NCI-H2107 treated with DMSO at 0.1 percent for 48 hours (cell line): ENCODE measurements around the gene SGCG.

Experiments used
- DNase-seq: peaks from one replicate; lab custom pipeline; 2025; ENCODE audit not compliant: unreplicated experiment; lab: John Stamatoyannopoulos, UW

The SGCG gene

DNA sequence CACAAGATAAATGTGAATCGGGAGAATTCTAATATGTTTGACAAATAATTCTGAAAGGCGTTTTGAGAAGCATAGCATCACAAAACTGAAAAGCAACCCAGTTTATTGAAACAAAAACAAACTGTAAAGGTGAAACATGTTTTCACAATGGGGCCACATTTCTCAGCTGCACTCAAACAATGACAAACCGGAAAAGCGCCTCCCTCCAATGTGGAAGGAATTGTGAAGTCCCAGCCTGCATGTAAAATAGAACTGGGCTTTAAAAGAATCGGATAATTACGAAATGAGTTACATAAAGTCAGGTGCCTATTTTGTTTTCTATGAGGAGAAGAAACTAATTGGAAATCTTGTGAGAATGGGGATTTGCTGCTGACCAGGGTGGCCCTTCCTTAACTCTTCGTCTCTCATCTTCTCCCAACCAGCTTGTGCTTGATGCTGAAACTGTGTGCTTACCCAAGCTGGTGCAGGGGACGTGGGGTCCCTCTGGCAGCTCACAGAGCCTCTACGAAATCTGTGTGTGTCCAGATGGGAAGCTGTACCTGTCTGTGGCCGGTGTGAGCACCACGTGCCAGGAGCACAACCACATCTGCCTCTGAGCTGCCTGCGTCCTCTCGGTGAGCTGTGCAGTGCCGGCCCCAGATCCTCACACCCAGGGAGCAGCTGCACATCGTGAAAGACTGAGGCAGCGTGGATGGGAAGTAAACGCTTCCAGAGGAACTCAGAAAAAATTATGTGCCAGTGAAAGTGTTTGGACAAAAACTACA lies 143.3 kb downstream of the SGCG start:
- no peak for DNase-seq

DNA sequence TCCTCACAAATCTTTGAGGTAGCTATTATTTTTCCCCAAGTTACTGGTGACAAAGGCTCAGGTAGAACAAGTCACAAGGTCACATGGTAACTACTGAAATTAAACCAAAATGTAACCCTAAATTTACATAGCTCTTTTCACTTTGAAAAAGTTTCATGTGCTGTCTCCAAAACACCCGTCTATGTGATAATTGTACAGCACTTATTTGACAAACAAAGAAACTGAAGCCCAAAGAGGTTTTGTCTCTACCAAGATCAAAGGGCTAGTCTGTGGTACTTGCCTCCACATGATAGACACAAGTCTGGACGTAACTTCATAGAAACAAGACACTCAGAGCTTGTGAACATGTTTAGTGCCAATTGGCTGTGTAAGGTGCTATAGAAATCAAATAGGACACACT lies 144.4 kb downstream of the SGCG start:
- no peak for DNase-seq

DNA sequence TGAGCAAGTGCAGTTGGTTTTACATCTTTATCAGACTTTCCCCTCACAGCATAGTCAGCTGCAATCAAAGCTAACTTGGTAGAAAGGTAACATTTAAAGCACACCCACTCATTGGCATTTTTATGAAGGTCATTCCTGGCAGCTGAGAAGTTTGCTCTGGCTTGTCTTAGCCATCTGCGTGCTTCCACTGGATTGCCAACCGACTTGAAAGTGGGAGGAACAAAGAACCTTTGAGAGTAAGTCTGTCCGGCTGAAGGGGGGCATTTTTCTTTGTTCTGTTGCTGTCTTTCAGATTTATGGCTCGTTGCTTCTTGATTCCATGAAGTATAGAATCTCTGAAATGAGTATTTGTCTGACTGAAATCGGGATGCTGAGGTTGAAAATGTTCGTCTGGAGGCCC lies 149.6 kb downstream of the SGCG start:
- no peak for DNase-seq

DNA sequence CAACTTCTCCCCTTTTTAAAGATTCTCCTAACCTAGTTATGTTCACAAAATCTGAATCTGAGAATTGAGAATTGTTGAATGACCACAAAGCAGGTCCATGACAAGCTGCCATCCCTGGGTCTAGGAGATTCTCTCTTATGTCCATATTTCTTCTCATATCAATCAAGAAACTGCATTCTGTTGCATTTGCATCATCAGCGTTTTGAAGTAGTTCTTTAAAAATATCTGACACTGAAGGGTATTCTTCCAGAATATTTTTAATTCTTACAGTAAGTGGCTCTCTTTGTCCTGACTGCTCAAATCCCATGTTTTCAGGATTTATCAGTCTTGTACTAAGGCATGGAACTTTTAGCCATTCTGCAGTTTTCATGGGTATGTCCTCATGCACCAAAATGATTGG lies 158.4 kb downstream of the SGCG start:
- DNase-seq, result no peak

DNA sequence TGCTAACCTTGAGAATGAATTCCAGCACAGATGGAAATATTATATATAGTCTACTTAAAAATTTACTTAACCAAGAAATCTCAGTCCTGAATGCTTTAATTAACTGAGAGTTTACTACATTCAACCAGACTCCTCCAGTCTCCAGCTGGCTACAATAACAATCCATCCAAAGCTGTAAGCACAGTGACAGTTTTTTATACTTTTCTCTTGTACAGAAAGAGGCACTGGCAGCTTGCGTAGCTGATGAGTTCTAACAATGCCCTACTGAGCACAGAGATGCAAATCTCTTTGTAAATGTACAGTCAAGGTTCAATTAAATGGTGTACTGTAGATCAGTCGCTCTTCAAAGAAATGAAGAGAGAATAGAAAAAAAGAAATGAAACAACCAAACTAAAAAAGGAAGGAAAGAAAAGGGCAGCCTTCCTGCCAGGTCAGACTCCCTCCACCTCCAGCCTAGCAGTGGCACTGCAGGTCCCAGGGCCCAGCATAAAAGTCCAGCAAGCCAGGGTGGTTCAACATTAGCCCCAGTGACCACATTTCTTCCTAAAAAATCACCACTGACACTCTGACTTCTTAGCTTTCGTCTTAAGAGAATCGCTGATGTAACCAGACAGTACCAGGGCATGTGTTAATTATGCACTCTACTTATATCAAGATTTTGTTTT lies 164.3 kb downstream of the SGCG start:
- no peak for DNase-seq

DNA sequence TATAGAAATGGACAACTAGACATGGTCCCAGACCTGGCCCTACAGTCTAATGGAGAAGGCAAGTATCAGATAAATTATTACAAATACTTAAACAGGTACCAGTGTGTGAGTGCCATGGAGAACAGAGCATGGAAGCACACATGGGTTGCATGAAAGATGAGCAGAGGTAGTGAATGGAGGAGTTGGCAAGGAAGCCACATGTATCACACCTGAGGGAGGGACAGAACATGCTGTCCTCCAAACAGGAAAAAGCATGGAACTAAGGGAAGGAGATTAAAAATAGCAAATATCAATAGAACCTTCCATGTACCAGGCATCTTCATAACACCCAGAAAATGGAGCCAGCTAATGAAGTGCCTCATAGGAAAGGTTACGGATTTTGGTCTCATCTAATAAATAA lies 166.8 kb downstream of the SGCG start:
- no peak for DNase-seq

DNA sequence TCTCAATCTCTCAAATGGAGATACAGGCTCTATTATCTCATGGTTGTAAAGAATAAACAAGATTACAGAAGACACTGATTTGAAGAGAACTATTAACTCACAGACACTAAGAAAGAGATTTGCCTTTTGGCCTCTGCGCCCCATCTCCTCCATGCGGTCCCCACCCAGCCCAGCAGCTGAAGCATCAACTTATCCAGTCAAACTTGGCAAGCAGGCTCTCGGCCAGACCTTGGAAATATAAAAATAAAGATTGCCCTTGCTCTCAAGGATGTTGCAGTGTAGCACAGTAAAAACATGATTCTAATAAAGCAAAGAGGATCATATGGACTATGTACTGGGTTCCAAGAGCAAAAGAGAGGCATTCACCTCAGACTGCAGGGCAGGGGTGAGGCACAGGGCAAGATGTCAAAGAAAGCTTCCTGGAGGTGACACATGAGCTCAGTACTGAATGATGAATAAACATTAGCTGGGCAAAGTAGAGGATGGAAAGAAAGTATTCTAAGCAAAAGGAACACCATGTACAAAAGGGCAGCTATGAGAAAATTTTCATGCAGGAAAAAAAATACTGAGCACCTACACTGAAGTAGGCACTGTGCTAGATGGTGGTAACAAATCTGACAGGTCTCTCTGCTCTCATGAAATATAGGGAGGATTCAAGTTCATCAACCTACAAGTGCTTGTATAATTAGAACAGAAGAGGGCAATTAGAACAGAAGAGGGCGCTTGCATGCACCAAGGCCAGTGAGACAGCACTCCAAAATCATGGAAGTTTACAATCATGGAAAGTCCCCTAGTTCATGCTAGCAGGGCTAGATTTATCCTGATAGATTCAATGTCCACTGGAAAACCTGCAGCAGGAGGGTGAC lies 167.7 kb downstream of the SGCG start:
- no peak for DNase-seq

DNA sequence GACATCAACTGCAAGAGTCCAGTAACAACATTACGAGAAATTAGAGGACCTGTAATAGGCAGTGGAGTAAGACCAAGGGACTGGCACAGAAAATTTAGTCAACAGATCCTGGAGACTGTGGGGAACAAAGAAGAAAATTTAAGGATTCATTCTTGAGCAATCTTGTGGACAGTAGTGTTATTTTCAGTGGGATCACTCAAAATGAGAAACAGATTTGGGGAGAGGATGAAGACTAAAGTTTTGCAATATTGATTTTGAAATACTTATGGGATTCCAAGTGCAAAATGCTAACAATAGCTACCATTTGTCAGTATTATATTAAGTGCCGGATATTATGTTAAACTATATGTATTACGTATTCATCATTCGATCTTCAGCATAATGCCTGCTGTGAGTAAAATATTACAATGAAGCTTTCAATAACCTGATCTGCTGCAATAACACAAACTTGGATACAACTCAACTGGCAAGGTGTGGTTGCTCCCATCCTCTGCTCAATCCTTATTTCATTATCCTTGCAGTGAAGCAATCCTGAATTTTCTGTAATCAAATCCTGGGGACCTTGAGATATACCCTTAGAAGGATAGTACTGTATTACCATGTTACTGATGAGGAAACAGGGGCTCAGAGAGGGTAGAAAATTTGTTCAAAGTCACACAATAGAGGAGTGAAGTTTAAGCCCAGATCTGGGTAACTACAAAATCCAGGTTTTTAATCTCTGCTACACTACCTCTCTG lies 168.6 kb downstream of the SGCG start:
- no peak for DNase-seq

DNA sequence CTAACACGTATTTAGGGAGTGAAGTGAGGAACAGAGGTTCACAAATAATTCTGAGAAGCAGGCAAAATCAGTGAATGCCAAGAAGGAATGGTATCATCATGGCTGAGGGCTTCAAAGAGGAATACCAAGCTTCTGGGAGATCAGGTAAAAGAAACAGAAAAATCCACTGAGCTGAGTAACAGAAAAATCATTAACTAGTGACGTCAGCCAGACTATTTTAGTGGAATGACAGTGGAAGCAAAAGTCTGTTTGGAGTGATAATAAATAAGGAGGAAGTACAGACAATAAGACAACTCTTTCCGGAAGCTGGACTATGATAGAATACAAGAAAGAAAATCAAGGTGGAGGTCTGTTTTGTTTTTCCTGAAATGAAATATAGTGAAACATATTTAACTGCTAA lies 169.2 kb downstream of the SGCG start:
- DNase-seq, result no peak

DNA sequence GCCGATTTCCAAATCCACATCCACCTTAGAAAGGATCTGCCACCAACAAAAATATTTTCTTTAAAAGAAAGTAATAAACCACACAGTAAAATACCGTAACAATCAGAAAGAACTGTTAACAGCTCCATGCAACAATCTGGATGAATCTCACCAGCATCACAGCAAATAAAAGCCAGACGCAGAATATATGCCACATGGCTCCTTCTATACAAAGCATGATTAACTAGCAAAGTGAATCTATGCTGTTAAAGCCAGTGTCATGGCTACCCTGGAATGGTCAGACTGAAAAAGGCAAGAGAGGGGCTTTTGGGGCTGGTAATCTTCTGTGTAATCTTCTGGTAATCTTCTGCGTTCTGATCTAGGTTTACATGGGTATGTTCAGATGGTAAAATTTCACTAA lies 171.4 kb downstream of the SGCG start:
- DNase-seq, result no peak

DNA sequence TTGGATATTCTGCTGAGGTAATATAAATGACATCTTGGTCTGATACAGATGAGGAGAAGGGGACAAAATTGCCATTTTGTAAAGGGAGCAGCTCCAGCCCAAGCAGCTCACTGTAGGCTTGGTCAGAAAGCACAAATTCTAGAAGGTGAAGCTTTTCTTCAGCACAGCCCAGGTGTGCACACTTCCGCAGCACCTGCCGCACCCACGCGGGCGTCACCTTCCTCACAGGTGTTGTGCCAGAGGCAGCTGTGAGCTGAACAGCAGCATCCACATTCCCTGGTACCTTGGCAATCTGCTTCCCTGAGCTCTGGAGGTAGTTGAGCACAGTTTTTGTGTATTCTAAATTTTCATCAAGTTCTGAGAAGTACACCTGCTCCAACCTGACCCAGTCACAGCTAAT lies 173.7 kb downstream of the SGCG start:
- no peak for DNase-seq

DNA sequence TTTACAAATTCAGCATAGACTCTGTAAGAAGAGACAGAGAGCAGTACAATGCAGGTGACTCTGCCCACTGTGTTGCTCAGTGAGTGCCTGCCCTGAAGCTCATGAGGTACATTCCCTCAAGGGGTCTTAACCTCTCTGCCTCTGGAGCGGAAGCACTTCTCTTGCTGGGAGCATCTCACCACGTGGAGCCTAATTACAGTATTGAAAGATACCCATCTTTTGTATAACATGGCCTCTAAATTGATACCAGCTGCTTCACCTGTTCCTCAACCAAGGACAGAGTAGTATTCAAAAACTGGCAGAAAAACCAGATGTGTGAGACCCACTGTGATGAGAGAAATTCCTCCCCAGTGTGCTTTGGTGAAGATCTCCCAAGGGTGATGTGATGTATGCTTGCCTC lies 175.6 kb downstream of the SGCG start:
- no peak for DNase-seq

DNA sequence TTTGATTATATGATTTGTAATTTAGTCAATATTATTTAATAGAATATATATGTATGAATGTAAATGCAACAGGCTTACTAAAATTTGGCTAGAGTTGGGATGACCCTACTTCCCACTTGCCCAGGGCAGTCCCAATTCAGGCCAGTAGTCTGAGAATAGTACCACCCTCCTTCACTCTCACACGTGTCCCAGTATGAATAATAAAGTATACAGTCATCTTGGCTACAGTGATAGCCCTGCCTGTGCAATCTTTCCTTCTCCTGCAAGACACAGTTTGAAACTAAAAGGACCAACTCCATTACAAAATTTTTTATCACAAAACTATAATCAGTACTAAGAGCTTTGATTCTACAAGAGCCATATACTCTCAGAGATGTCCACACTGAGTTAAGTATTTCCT lies 176.6 kb downstream of the SGCG start:
- no peak for DNase-seq

DNA sequence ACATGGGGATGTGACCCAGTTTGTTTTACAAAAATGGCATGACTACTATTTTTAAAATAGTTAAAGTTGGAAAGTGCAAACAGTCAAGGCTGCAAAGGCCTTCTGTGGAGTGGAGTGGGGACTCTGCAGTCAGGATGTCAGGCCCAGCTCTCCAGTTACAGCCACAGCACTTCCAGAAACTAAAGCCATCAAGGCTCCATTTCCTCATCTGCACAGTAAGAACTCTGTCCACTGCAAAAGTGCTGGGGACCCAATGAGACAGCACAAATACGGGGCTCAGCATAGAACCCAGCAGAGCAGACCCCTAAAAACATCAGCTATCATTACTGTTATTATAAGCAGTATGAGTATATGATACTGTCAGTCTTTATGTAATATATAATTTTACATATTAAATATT lies 179.1 kb downstream of the SGCG start:
- no peak for DNase-seq

DNA sequence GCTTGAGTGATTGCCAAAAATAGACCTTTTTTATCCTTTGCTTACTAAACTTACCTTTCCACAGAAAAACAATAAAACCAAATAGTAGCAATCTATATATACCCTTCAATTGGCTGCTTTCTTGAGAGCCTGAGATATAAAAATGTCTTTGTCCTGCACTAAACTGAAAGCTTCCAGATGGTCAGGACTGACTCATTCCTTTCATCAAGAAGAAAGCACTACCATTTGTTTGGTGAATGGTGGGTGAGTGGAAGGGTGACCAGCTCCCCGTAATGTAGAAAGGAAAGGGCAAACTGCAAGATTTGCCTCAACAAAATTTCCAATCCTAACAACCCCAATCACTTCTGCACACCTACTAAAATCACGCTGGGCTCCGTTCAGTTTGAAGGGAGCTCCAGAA lies 184.9 kb downstream of the SGCG start:
- no peak for DNase-seq

DNA sequence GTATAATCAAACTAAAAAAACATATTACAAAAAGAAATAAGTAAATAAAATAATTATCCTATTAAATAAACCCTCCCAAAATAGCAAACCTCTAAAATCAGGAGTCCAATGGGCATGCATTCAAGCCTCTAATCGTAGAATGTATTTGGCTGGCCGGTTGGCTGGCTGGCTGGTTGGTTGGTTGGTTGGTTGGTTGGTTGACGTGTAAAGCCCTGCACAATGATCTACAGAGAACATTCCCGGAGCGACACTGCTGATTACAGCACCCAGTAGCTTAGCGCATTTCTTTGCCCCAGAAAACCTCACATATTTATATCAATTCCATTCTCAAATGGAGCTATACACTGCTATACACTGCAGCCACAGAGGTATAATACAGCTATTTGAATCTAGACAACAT lies 187.1 kb downstream of the SGCG start:
- no peak for DNase-seq

DNA sequence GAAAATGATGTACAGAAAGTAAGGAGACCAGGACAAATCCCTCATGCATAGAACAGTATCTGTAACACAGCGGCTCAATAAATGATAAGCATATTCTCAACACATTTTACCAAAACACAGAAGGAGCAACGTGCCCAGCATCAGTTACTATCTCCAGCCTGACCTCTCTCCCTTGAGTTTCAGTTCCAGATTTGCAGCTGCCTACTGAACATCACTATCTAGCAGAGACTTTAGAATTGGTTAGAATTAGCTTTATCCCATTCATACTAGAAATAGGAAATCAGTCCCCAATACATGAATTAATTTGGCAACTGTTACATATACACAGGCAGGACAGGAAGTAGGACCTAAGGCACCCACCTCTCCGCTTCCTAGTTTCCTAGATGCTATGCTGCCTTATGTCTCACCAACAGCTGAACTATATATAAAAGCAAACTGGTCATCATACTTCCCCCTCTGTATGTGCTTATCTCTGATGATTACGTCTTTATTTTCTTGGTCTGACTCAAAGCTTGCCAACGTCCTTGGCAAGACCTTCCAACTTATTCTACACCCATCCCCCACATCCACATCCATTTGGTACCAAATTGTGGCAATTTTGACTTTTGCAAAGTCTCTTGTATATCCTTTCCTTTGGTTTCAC lies 191.6 kb downstream of the SGCG start:
- DNase-seq, result no peak
